K562 (cell line): ENCODE results near the gene PRTFDC1. TPM values are rescaled to one million over a fixed set of nuclear protein-coding genes. Genes with fewer than 3 reads are reported as not detected.
A peak's percentile ranks its signal among the peaks of the same experiment; 100 is the strongest.

Experiments used
- ATAC-seq: fragments of 200-7000 bp; cut with Tn5 transposase; 3 replicates; pipeline ENCODE4 v1.9.1; 2020; ENCODE audit warnings: moderate library complexity
- BruUV-seq: library from RNA; stranded (reverse); fragments of 400-500 nt; replicated peaks from 2 replicates; lab custom pipeline; 2021; lab: Mats Ljungman, UMichigan
- CTCF ChIA-PET: fragments of 300-600 bp; formaldehyde crosslinking; extraction: SDS; loops from one replicate; lab custom pipeline; 2021; ENCODE audit warnings: low intra/inter-chr PET ratio; lab: Yijun Ruan, JAX
- POLR2A ChIA-PET: fragments of 300-600, 350-650 bp; sonication (Branson Sonifier 250); formaldehyde crosslinking; extraction: SDS; loops from one replicate; lab custom pipeline; 2021; ENCODE audit warnings: antibody characterized with exemption, inconsistent platforms; lab: Yijun Ruan, JAX
- DNase-seq, 4 experiments: peaks; one replicate each; pipeline versions ENCODE4 v3.0.0 to v3.0.0-alpha.2; 2011 to 2018; ENCODE audit warnings: low spot score in 3 of 4, mixed read lengths in 3 of 4; ENCODE audit errors: extremely low read depth in 1 of 4
- FAIRE-seq: peaks from 2 replicates; lab custom pipeline; 2011; peaks lifted over from hg19 to GRCh38; lab: Jason Lieb, UNC
- H2AFZ ChIP-seq: 2 replicates; pipeline ENCODE4 v1.6.0; 2011; ENCODE audit warnings: low read depth, low read length, control low read depth, inconsistent platforms
- H3K27ac ChIP-seq: fragments of 200-600 bp; 3 replicates; pipeline ENCODE4 v1.8.0; 2011; ENCODE audit warnings: low read depth, mild to moderate bottlenecking, control low read depth, inconsistent platforms, low read length, moderate library complexity, mixed read lengths; ENCODE audit errors: extremely low read depth
- H3K27me3 ChIP-seq, 2 experiments: fragments of 300-600 bp in 1 of 2; 2 replicates in 1 of 2; 3 replicates in 1 of 2; pipeline versions ENCODE4 v1.6.0 to v1.8.0; 2011; ENCODE audit warnings: inconsistent platforms in 2 of 2, low read length in 2 of 2, mild to moderate bottlenecking in 1 of 2, mixed read lengths in 1 of 2, moderate library complexity in 1 of 2; ENCODE audit not compliant: control insufficient read depth in 2 of 2, insufficient read depth in 2 of 2
- H3K36me3 ChIP-seq: fragments of 300-600 bp; 3 replicates; pipeline ENCODE4 v1.8.0; 2011; ENCODE audit warnings: mild to moderate bottlenecking, low read length, inconsistent platforms; ENCODE audit not compliant: control insufficient read depth, insufficient read depth
- H3K4me1 ChIP-seq, 2 experiments: fragments of 200-600 bp in 1 of 2; replicated peaks in 1 of 2; 2 replicates in 1 of 2; 3 replicates in 1 of 2; pipeline versions ENCODE4 v1.5.1 to v1.8.0; 2011; ENCODE audit warnings: inconsistent platforms in 2 of 2, low read length in 2 of 2, mild to moderate bottlenecking in 1 of 2, mixed read lengths in 1 of 2, moderate library complexity in 1 of 2; ENCODE audit not compliant: control insufficient read depth in 2 of 2, insufficient read depth in 2 of 2
- H3K4me2 ChIP-seq: 2 replicates; pipeline ENCODE4 v1.6.1; 2011; ENCODE audit warnings: low read length, control low read depth, inconsistent platforms, mixed read lengths; ENCODE audit not compliant: insufficient read depth
- H3K4me3 ChIP-seq: fragments of 200-600 bp; sonication (generic), shearing (Covaris generic); 2 replicates; pipeline ENCODE4 v1.5.1; 2016; ENCODE audit warnings: control low read depth, inconsistent platforms
- H3K79me2 ChIP-seq: fragments of 200-600 bp; 3 replicates; pipeline ENCODE4 v1.8.0; 2011; ENCODE audit warnings: low read length, inconsistent platforms; ENCODE audit not compliant: control insufficient read depth, insufficient read depth
- H3K9ac ChIP-seq, 2 experiments: 2 replicates each; pipeline versions ENCODE4 v1.6.0 to v1.6.1; 2011; ENCODE audit warnings: low read depth in 2 of 2, low read length in 2 of 2, control low read depth in 1 of 2, inconsistent platforms in 1 of 2, mild to moderate bottlenecking in 1 of 2, mixed read lengths in 1 of 2; ENCODE audit not compliant: insufficient read depth in 1 of 2
- H3K9me1 ChIP-seq: one replicate; pipeline ENCODE4 v1.6.0; 2011; ENCODE audit warnings: inconsistent platforms, mild to moderate bottlenecking, low read length, moderate library complexity; ENCODE audit not compliant: control insufficient read depth, insufficient read depth
- H3K9me3 ChIP-seq: replicated peaks from 2 replicates; pipeline ENCODE4 v1.5.1; 2011; ENCODE audit warnings: low read depth, low read length, inconsistent platforms; ENCODE audit not compliant: control insufficient read depth, insufficient read depth
- H4K20me1 ChIP-seq: replicated peaks from 2 replicates; pipeline ENCODE4 v1.6.1; 2011; ENCODE audit warnings: low read length, inconsistent platforms, mixed read lengths; ENCODE audit not compliant: control insufficient read depth, insufficient read depth
- CEBPG ChIP-seq, 3 experiments: fragments of 200-800 bp in 1 of 3; sonication (Bioruptor generic) in 1 of 3; sonication (generic) in 1 of 3; formaldehyde crosslinking in 1 of 3; IDR thresholded peaks in 2 of 3; conservative IDR thresholded peaks in 1 of 3; 2 replicates each; pipeline versions ENCODE4 v1.6.1 to v1.8.0; 2016 to 2022; ENCODE audit warnings: missing compliant biosample characterization in 2 of 3, missing genetic modification characterization in 2 of 3, mild to moderate bottlenecking in 1 of 3, missing genetic modification reagents in 1 of 3
- DDX20 ChIP-seq: fragments of 450-650 bp; IDR thresholded peaks from 2 replicates; pipeline ENCODE4 v1.6.1; 2016; ENCODE audit warnings: missing genetic modification characterization, low read depth, mild to moderate bottlenecking, missing compliant biosample characterization, moderate library complexity
- EGR1 ChIP-seq: fragments of 450-650 bp; conservative IDR thresholded peaks from 2 replicates; pipeline ENCODE4 v1.6.1; 2017; ENCODE audit warnings: mild to moderate bottlenecking
- ETV6 ChIP-seq, 3 experiments: fragments of 150-350 bp in 1 of 3; sonication (generic) in 1 of 3; formaldehyde crosslinking in 1 of 3; IDR thresholded peaks; 2 replicates each; pipeline versions ENCODE4 v1.6.1 to v1.8.0; 2014 to 2022; ENCODE audit warnings: borderline replicate concordance in 2 of 3, low read depth in 2 of 3, antibody characterized with exemption in 1 of 3, low read length in 1 of 3, mild to moderate bottlenecking in 1 of 3, missing genetic modification reagents in 1 of 3
- FOXP4 ChIP-seq: sonication (generic); formaldehyde crosslinking; IDR thresholded peaks from 2 replicates; pipeline ENCODE4 v1.8.0; 2022; ENCODE audit warnings: mild to moderate bottlenecking, missing genetic modification reagents, borderline replicate concordance
- HMBOX1 ChIP-seq: sonication (generic); IDR thresholded peaks from 2 replicates; pipeline ENCODE4 v1.6.1; 2016
- ILK ChIP-seq: fragments of 450-650 bp; IDR thresholded peaks from 2 replicates; pipeline ENCODE4 v1.6.1; 2016; ENCODE audit warnings: missing genetic modification characterization, low read depth, mild to moderate bottlenecking, missing compliant biosample characterization, moderate library complexity, borderline replicate concordance
- KHSRP ChIP-seq: fragments of 450-650 bp; IDR thresholded peaks from 2 replicates; pipeline ENCODE4 v1.6.1; 2017
- RBM39 ChIP-seq: fragments of 200-400 bp; formaldehyde crosslinking; optimal IDR thresholded peaks from 2 replicates; pipeline ENCODE3; 2018; ENCODE audit warnings: low read depth, low read length
- TAF9B ChIP-seq: fragments of 450-650 bp; IDR thresholded peaks from 2 replicates; pipeline ENCODE4 v1.6.1; 2018; ENCODE audit warnings: mild to moderate bottlenecking; ENCODE audit not compliant: partially characterized antibody
- XRCC3 ChIP-seq: fragments of 450-650 bp; IDR thresholded peaks from 2 replicates; pipeline ENCODE4 v1.6.1; 2017; ENCODE audit warnings: mild to moderate bottlenecking, moderate library complexity
- ZNF124 ChIP-seq: sonication (generic); formaldehyde crosslinking; IDR thresholded peaks from 2 replicates; pipeline ENCODE4 v1.8.1; 2022; ENCODE audit warnings: missing genetic modification reagents
- ZNF75A ChIP-seq: fragments of 450-650 bp; formaldehyde crosslinking; IDR thresholded peaks from 2 replicates; pipeline ENCODE4 v1.4.0; 2020; ENCODE audit warnings: mild to moderate bottlenecking
- WGBS: fragments of 100-300 bp; shearing (Covaris generic); methylation state at CpG from one replicate; pipeline ENCODE4 v1.1.6; 2016; ENCODE audit warnings: low coverage, mixed read lengths; ENCODE audit not compliant: insufficient coverage; ENCODE audit errors: missing lambda C conversion rate; 5-methylcytosine and 5-hydroxymethylcytosine counted together
- in situ Hi-C: fragments of 300-500 bp; cut with MboI; formaldehyde crosslinking; loops from 4 replicates; pipeline ENCODE4 v1.15.0; 2018; ENCODE audit warnings: inconsistent platforms, mixed read lengths
- intact Hi-C: fragments of 100-400 bp; cut with micrococcal nuclease; formaldehyde crosslinking; loops from 2 replicates; pipeline ENCODE4 v1.14.2; 2022
- polyA plus RNA-seq, 8 experiments: library from polyadenylated mRNA; depleted of rRNA in 4 of 8; stranded (reverse) in 5 of 8; unstranded in 3 of 8; fragments of >200 nt; fragmentation: Nextera tagmentation in 2 of 8; fragmentation: Illumina TruSeq in 1 of 8; extraction: Ambion mirVana in 2 of 8; extraction: Trizol in 1 of 8; gene quantifications; 2 replicates each; pipeline versions ENCODE4 v1.2.1 to v1.2.3, GENCODE V29; 2011 to 2014; ENCODE audit warnings: inconsistent platforms in 1 of 8, missing spikeins in 1 of 8
- total RNA-seq, 7 experiments: library from RNA; depleted of rRNA in 6 of 7; stranded (reverse); fragments of >200 nt in 6 of 7; fragmentation: Illumina TruSeq in 2 of 7; extraction: Trizol in 2 of 7; gene quantifications; 2 replicates each; pipeline versions ENCODE4 v1.2.1 to v1.2.3, GENCODE V29; 2011 to 2021; ENCODE audit warnings: low replicate concordance in 1 of 7

The PRTFDC1 gene
- total and polyA plus RNA-seq, 9 of the 15 experiments (the other 6 are each of a cell fraction or from before 2014, with no cell fraction given), result 7.0 to 27.6 (median 10.0) TPM

DNA sequence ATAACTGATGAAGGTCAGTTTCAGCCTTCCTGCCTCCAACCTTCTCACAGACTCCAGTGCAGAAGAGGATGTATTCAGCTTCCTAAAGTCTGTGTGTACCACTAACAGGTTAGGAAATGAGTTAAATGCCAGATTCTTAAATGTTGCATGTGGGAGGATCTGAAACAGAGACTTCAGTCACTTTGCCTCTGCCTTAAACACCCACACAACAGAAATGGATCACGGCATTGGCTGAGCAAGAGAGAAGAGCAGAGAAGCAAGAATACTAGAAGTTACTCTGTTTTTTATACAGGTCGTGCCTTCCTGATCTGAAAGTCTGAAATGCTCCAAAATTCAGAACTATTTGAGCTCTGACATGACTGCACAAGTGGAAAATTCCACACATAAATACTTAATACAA is 129.8 kb downstream of the PRTFDC1 start:
- Histone ChIP-seq H3K9me1 (no peaks in the 10 kb centered on the region), H3K4me1 (no peaks in the 10 kb centered on the region; a peak in 1 of 5 replicates), H3K27me3 (no peaks in the 10 kb centered on the region), H3K27ac (no peak overlapping the region), H2AFZ (no peak overlapping the region), H4K20me1 (no peaks in the 10 kb centered on the region), H3K9ac (no peak overlapping the region), H3K36me3 (no peaks in the 10 kb centered on the region), H3K4me3 (no peak overlapping the region), H3K79me2 (no peaks in the 10 kb centered on the region), H3K4me2 (no peak overlapping the region), H3K9me3 (no peaks in the 10 kb centered on the region)
- intact Hi-C loops (no loop called here), in situ Hi-C loops (no loop called here)
- DNase-seq (no peak), ATAC-seq (no peak), FAIRE-seq (no peak)
- ChIA-PET CTCF (no interaction called here), POLR2A (no interaction called here)
- TF ChIP-seq KHSRP (no peak), EGR1 (0 out of 2 replicates have a peak, but pooled peaks have one; percentile 19)
- BruUV-seq, result no TSS peak
- 25% methylated on average over 2 of the region's 2 CpGs for whole genome bisulfite sequencing

GRCh38 chr10:24821986-24822385 is 130.4 kb downstream of the PRTFDC1 start:
- in situ Hi-C loops, result no loop called here
- DNase-seq, result peak in 1 of 4 experiments; percentile 26
- H3K4me1 ChIP-seq, result no peaks in the 10 kb centered on the region; a peak in 1 of 5 replicates
- no peaks in the 10 kb centered on the region for H3K36me3 ChIP-seq
- no peak overlapping the region for H3K4me3 ChIP-seq
- ATAC-seq, result no peak
- H4K20me1 ChIP-seq, result no peaks in the 10 kb centered on the region
- no TSS peak for BruUV-seq
- no peaks in the 10 kb centered on the region for H3K27me3 ChIP-seq
- ChIA-PET POLR2A (no interaction called here), CTCF (no interaction called here)
- no peak for FAIRE-seq
- H3K9me3 ChIP-seq, result no peaks in the 10 kb centered on the region
- H3K4me2 ChIP-seq, result no peak overlapping the region
- no peak overlapping the region for H3K27ac ChIP-seq
- intact Hi-C loops, result no loop called here
- no peak overlapping the region for H3K9ac ChIP-seq
- WGBS, result 39% methylated on average over 3 of the region's 3 CpGs
- H3K9me1 ChIP-seq, result no peaks in the 10 kb centered on the region
- no peaks in the 10 kb centered on the region for H3K79me2 ChIP-seq
- H2AFZ ChIP-seq, result no peak overlapping the region
- no peak for TF ChIP-seq ZNF75A
- no peak for TF ChIP-seq RBM39
- no peak for TF ChIP-seq TAF9B
- no peak for TF ChIP-seq DDX20 (tag)
- no peak for TF ChIP-seq FOXP4 (CRISPR knock-in tag)
- no peak for TF ChIP-seq ZNF124 (CRISPR knock-in tag)
- TF ChIP-seq HMBOX1, result no peak
- no peak for TF ChIP-seq CEBPG (CRISPR knock-in tag; IDR thresholded peaks at IDR 0.05)
- TF ChIP-seq CEBPG (tag; conservative IDR thresholded peaks at IDR 0.05 in 1 of 2, IDR thresholded peaks at IDR 0.05 in 1 of 2), result peak; percentile 17 to 74; a peak in 2 of 4 replicates
- TF ChIP-seq ETV6 (IDR thresholded peaks at IDR 0.05; ENCODE audit: borderline replicate concordance in 1 of 2, low read depth in 2 of 2, low read length in 1 of 2), result no peak
- no peak for TF ChIP-seq ETV6 (CRISPR knock-in tag; IDR thresholded peaks at IDR 0.05; ENCODE audit: borderline replicate concordance)
- no peak for TF ChIP-seq ILK
- TF ChIP-seq XRCC3, result no peak
